CD4-positive, alpha-beta T cell treated with Interleukin-12 subunit alpha and Interleukin-12 subunit beta, for 1 hour (primary cell): Measurements from ENCODE around the gene CUEDC1.
"Not testable (repeated sequence)": the region's sequence is repeated elsewhere in the genome, so short reads cannot be mapped to it uniquely, and the experiment has no call there.

Experiments
- DNase-seq: peaks from one replicate; pipeline ENCODE4 v3.0.0-alpha.2; 2020

CUEDC1 gene

GRCh38 chr17:57937492-57937891 is 17.7 kb downstream of the CUEDC1 start:
- no peak for DNase-seq

- no peak for DNase-seq
Measured at GRCh38 chr17:57935833-57936807, 19.1 kb downstream of the CUEDC1 start.

- DNase-seq, result no peak
Measured at GRCh38 chr17:57931488-57932137, 23.6 kb downstream of the CUEDC1 start.

GRCh38 chr17:57930239-57930638 is 25.0 kb downstream of the CUEDC1 start:
- DNase-seq, result no peak

- DNase-seq, result no peak
Measured at GRCh38 chr17:57929386-57929785, 25.8 kb downstream of the CUEDC1 start.

- DNase-seq, result no peak
Measured at GRCh38 chr17:57928928-57929327, 26.3 kb downstream of the CUEDC1 start.

- DNase-seq, result no peak
Measured at GRCh38 chr17:57927048-57927723, 28.0 kb downstream of the CUEDC1 start.

GRCh38 chr17:57926723-57927047 is 28.5 kb downstream of the CUEDC1 start:
- DNase-seq, result no peak

GRCh38 chr17:57925361-57925990 is 29.7 kb downstream of the CUEDC1 start:
- DNase-seq, result no peak

GRCh38 chr17:57924677-57925076 is 30.5 kb downstream of the CUEDC1 start:
- DNase-seq, result no peak

GRCh38 chr17:57923182-57923872 is 31.9 kb downstream of the CUEDC1 start:
- DNase-seq, result no peak

- not testable (repeated sequence) for DNase-seq
Measured at GRCh38 chr17:57922745-57923144, 32.5 kb downstream of the CUEDC1 start.

GRCh38 chr17:57920916-57921703 is 34.1 kb downstream of the CUEDC1 start:
- no peak for DNase-seq

- no peak for DNase-seq
Measured at GRCh38 chr17:57919918-57920317, 35.3 kb downstream of the CUEDC1 start.

- no peak for DNase-seq
Measured at GRCh38 chr17:57918017-57918895, 37.0 kb downstream of the CUEDC1 start.

GRCh38 chr17:57916925-57917858 is 38.0 kb downstream of the CUEDC1 start:
- DNase-seq, result peak; percentile 37

- DNase-seq, result no peak
Measured at GRCh38 chr17:57915985-57916757, 39.0 kb downstream of the CUEDC1 start.

- DNase-seq, result no peak
Measured at GRCh38 chr17:57915544-57915943, 39.7 kb downstream of the CUEDC1 start.
